GM13977 (cell line): ENCODE measurements around the gene GNG2.

Source experiments
- DNase-seq: peaks from one replicate; pipeline ENCODE4 v3.0.0; 2012; ENCODE audit warnings: low spot score
- in situ Hi-C: fragments of 300-500 bp; cut with MboI; formaldehyde crosslinking; loops from one replicate; pipeline ENCODE4 v1.12.0; 2022; ENCODE audit warnings: low sequenced_read_pairs, low pct_unique_long_range_greater_than_20kb, mixed read lengths, inconsistent platforms; ENCODE audit not compliant: unreplicated experiment
- TF ChIP-seq, protein P1 (sequence below): IDR thresholded peaks from 2 replicates; pipeline ENCODE4 v1.5.1; 2012; ENCODE audit warnings: mild to moderate bottlenecking, control low read depth; ENCODE audit not compliant: insufficient read depth; ENCODE audit errors: extremely low read depth, missing control alignments

Gene GNG2

DNA sequence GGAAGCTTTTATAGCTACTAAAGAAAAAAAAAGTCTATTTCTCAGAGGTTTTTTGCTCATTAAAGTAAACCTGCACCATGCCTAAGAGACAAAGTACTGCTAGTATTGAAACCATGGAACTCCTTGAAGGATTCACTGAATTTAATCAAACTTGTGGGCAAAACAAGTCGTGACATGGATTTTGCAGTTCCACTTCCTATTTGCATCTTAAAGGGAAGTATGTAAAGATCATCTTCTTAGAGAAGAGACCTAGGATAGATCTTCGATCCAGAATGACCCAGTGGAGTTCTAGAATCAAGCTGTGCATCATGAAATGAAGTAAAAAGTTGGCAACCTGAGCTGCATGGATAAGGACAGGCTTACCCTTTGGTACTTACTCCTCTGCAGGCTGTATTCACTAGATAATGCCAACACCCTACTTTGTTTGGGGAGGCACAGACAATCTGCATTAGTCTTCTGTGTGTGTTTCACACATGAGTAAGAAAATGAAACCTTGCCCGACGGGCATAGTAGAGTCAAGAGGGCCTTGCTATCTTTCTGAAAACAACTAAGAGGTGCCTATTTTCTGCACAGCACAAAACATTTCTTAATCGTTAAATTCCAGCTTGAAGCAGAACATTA, 1.9 kb downstream of the GNG2 start:
- TF ChIP-seq, protein P1, sequence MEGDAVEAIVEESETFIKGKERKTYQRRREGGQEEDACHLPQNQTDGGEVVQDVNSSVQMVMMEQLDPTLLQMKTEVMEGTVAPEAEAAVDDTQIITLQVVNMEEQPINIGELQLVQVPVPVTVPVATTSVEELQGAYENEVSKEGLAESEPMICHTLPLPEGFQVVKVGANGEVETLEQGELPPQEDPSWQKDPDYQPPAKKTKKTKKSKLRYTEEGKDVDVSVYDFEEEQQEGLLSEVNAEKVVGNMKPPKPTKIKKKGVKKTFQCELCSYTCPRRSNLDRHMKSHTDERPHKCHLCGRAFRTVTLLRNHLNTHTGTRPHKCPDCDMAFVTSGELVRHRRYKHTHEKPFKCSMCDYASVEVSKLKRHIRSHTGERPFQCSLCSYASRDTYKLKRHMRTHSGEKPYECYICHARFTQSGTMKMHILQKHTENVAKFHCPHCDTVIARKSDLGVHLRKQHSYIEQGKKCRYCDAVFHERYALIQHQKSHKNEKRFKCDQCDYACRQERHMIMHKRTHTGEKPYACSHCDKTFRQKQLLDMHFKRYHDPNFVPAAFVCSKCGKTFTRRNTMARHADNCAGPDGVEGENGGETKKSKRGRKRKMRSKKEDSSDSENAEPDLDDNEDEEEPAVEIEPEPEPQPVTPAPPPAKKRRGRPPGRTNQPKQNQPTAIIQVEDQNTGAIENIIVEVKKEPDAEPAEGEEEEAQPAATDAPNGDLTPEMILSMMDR: no peak
- no peak for DNase-seq
- in situ Hi-C loops: no loop called here

DNA sequence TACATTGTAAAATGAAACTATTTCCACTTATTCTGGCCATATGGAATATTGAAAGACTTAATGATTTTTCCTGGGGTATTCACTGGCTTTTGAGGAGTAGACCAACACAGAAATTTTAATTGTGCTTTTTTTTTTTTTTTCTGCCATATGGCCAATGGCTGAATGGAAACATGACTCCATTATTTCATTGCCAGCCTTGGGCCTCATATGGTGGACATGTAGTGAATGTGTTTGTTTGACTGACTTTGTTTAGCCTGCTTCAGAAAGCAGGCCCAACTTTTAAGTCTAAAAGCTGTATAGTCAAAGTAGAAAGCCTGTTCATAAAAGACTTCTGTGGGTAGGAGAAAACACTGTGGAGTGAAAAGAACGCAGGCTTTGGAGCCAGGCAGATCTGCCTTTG, 2.4 kb downstream of the GNG2 start:
- TF ChIP-seq, protein P1: no peak
- DNase-seq: no peak
- in situ Hi-C loops: no loop called here

DNA sequence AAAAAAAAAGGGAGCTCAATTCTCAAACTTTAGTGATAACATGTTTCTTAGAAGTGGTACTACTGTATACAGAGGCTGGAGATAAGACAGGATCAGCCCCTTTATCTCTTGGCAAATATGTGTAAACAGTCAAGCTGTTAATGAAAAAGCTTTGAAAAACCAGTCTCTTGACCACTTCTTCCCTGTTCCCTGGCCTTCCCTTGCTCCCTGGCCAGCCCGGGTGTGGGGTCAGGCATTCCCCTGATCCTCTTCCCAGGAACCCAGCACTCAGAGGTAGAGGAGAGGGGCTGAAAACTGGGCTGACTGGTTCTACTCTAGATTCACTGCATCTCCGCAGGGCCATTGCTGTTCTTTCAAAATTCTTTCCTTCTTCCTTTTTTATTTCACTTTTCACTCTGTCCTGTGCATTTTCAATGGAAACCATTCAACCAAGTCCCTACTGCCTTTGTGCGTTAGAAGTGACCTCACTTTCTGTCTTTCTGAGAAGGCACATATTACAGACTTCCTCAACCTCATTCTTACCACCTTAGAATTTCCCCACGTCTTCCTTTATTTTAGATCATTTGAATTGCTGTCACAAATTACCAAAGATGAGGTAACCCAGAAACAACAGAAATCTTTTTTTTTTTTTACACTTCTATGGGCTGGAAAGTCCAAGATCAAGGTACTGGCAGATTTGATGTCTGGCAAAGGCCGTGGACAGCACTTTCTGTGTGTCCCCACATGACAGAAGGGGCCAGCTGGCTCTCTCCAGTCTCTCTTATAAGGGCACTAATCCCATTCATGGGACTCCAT, 5.7 kb downstream of the GNG2 start:
- in situ Hi-C loops: no loop called here
- DNase-seq: peak; percentile 19
- TF ChIP-seq, protein P1: no peak

DNA sequence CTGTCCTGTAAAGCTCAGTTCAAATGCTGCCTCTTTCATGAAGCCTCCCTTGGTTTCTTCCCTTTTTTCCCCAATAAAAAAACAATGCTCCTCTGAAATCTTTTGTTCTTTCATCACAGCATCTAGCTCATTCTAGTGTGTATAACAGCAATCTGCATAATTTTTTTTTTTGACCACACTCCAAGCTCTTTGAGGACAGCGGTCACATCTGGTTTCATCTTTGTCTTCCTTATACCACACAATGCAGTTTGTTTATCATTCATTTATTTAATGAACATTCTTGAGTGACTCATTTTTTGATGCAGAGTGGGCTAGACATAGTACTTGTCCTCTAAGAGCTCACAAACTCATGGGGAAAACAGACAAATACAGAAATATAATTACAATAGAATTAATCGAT, 7.3 kb downstream of the GNG2 start:
- no peak for DNase-seq
- in situ Hi-C loops: no loop called here
- TF ChIP-seq, protein P1: no peak

DNA sequence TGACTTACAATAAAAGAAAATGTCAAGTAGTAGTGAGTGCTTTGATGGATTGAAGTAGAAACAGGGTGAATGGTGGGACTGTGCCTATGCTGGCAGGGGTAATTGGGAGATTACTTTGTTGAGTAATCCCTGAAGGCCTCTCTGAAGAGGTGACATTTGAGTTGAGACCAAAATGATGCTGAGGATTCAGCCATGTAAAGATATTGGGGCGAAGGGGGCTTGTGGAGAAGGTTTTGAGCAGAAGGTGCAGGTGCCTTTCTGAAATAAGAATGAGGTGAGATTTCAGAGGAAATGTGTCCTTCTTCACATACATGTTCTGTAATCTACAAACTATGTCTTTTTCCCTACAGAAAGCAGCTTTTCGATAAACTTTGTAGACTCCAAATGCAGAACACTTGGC, 8.0 kb downstream of the GNG2 start:
- in situ Hi-C loops: no loop called here
- no peak for DNase-seq
- TF ChIP-seq, protein P1: no peak

DNA sequence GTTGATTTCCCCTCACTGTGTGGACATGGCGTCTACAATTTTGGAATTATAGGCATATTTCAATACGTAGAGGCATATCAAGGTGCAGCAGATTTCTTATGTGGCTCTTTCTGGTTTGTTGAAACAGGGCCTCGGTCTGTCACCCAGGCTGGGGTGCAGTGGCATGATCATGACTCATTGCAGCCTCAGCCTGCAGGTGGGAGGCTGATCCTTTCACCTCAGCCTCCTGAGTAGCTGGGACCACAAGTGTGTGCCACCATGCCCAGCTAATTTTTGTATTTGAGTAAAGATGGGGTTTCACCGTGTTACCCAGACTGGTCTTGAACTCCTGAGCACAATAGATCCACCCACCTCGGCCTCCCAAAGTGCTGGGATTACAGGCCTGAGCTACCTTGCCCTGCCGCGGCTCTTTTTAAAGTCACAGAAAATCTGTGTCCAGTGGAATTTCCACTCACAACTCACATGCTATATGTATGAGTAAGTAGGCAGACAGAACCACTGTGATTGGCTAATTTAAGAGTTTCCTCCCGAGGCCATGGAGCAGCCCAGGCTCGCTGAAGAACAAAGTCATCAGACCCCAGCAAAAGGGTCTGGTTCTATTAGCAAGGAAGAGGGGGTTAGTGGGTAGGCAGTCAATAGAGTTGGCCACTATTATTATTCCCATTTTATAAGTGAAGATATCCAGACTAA, 9.1 kb downstream of the GNG2 start:
- in situ Hi-C loops: no loop called here
- TF ChIP-seq, protein P1: no peak
- DNase-seq: no peak
